ENCODE data around the gene KIF17. TPM values are rescaled to one million over a fixed set of nuclear protein-coding genes. Genes with fewer than 3 reads are reported as not detected.

The KIF17 gene
- total RNA-seq = 4.4 TPM

DNA sequence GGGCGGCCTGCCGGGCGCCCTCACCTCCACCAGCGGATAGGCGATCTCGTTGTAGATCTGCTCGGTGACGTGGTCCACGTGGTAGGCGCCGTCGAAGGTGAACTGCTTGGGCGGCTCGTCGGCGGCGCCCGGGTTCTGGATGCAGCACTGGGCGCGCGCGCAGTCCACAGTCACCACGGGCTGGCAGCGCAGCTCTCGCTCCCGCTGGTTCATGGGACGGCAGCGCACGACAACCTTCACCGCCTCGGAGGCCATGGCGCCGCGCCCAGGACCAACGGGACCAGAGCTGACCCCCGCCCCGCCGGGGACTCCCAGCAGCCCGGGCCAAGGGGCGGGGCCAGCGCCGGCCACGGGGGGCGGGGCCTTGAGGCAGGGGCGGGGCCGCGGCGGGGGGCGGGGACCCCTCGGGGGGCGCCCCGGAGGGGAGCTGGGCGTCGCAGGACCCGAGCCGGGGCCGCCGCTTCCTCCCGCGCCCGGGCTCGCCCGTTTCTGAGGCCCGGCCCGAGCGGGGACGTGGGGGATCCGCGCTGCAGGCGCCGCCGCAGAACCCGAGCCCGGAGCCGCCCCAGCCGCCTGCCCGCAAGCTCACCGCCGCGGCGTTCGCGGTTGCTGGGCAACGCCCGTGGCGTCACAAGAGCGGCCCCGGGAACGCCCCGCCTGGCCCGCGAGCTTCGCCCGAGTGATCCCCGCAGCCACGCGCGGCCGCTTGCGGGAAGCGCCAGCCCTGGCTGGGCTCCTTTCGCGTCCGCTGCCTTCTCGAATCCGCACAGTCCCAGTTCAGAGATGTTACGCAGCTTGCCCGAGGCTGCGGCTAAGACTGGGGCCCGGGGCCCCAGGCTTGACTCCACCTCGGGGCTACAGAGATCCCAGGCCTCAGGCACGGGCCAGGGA is at the start of gene KIF17:
Gene KIF17, minus strand, starts transcription at position 556 of the 891 bp plus-strand sequence. Its CDS starts 301 bp downstream, at position 255.
- peak; percentile 34 for DNase-seq

DNA sequence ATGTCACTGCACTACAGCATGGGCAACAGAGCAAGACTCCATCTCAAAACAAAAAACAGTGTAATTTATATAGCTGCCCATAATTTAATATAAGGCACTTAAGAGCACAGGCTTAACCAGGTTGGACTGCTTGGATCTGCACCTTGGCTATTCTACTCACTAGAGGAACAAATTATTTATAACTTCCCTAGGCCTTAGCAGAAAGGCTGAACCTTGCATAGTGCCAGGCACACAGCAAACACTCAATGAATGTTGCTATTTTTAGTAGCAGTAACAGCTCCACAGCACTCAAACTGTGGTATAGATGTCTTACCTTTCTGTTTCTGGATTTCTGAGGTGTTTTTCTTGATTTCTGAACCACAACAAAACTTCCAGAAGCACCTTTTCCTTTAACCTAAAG is 49.5 kb upstream of the KIF17 start:
- no peak for DNase-seq

- no peak for DNase-seq
These were observed 45.6 kb upstream of the KIF17 start for GRCh38 chr1:20763417-20763816.

- no peak for DNase-seq
These were observed 42.5 kb upstream of the KIF17 start for GRCh38 chr1:20760322-20760721.

DNA sequence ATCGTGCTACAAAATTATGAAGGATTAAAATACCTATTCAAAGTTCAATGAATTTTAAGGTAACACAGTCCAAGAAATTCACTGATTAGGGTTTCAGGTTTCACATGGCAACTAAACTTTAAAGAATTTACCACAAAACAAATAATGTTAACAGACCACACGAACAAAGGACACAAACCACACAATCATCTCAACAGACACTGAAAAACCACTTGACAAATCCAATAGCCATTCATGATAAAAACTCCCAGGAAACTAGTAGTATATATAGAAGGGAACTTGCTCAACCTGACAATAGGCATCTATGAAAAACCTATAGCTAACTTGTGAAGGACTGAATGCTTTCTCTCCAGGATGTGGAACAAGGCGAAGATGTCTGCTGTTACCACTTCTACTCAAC is 35.8 kb upstream of the KIF17 start:
- no peak for DNase-seq

DNA sequence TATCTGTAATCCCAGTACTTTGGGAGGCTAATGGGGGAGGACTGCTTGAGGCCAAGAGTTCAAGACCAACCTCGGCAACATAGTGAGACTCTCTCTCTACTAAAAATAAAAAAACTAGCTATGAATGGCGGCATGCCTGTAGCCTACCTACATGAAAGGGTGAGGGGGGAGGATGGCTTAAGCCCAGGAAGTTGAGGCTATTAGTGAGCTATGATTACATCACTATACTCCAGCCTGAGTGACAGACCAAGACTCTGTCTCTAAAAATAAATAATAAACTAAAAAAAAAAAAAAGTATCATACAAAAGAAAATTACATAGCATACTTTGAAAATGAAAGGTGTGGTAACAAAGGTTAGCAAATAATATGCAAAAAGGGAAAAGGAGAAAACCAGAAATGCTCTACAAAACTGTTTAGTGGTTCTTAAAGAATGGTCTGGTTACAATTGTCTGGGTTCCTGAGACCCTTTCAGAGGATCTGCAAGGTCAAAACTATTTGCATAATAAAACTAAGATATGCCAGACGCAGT is 33.7 kb upstream of the KIF17 start:
- no peak for DNase-seq

- no peak for DNase-seq
These were observed 24.9 kb upstream of the KIF17 start for GRCh38 chr1:20742671-20743070.

GRCh38 chr1:20740781-20741180 is 23.0 kb upstream of the KIF17 start:
- no peak for DNase-seq

DNA sequence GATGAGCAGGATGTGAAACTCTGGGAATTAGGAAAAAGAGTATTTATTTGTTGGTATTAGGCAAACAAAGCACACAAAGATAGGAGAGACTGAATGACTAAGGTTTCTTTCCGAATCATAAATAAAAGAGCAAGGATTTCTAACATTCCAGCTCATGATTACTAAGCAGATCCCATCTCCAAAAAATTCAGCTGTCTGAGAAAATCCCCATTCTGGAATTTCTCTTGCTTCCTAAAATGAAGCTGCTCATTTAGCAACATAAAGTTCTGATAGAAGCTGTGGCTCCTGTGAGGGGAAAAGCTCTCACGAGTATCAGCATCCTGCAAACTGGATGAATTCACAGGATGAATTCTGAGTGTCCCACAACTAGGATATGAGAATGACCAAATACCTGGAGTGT is 21.4 kb upstream of the KIF17 start:
- no peak for DNase-seq

DNA sequence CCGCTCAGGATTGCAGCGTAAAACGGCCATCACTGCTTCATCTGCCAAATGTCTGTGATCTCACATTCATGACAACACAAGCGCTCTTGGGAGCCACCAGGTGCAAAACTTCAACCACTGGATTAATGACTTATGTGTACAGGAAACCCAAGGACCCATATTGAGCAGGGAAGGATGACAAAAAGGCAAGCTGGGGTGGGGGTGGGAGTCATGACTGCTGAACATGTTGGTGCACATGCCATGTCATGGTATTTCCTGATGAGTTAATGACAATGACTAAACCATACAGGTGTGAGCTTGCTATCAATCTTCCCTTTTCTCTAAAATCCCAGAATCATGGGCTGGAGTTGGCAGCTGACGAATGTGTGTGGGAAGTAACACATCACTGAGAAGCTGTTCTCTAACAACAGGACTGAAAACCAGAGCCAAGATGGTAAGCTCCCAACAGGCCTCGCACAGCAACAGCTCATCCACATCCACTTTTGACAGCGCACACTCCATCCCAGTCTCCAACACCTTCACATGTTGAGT is 17.8 kb upstream of the KIF17 start:
- peak; percentile 67 for DNase-seq

DNA sequence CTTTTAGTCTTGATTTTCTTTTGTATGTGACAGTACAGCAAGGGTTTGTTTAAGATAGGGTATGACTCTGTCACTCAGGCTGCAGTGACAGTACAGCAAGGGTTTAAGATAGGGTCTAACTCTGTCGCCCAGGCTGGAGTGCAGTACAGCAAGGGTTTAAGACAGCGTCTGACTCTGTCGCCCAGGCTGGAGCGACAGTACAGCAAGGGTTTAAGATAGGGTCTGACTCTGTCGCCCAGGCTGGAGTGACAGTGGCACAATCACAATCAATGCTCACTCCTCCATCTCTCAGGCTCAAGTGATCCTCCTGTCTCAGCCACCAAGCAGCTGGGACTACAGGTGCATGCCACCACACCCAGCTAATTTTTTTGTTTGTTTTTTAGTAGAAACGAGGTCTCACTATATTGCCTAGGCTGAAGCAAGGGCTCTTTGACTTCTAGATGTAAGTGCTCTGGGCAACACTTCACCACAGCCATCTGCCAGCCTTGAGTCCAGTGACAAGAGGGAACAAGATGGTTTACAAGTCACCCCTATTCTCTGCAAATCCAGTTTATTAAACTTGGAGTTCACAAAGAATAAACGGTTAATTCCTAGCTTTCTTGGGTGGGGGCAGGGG is 15.7 kb upstream of the KIF17 start:
- no peak for DNase-seq

DNA sequence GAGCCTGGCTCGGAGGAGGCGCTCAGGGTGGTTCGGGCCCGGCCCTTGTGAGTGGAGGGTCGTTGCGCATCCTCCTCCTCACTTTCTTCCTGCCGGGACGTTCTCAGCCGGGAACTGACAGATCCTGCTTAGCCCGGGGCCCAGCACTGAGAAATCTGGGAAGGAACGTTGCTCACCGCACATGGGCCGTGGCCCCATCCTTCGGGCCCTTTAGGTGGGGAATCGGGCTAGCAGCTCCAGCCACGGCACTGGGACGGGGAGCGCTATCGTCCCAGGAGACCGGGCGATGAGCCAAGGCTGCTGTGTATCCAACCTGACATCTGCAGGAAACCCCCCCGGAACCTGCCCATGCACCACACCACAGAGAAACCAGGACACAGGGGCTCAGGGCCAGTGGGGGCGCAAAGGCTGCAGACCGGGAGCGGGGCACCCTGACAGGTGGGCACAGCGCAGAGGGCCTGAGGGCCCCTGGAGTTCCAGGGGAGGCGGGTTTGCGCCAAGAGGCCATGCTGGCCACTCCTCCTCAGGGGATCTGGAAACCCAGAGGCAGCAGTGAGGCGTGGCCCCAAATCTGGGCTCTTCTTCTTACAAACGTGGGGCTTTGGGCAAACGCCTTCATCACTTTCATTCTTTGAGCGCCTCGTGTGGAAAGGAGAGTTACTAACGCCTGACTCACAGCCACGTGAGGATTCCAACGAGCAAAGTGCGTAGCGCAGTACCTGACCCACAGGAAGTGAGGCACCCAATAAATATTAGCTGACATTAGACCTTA is 15.0 kb upstream of the KIF17 start, which contains the start of gene SH2D5:
Gene SH2D5, minus strand, starts transcription at position 116 of the 772 bp plus-strand sequence. CDS start 4,659 bp downstream, outside the sequence.
- peak; percentile 77 for DNase-seq

GRCh38 chr1:20732071-20732587 is 14.3 kb upstream of the KIF17 start:
- DNase-seq = peak; percentile 63

DNA sequence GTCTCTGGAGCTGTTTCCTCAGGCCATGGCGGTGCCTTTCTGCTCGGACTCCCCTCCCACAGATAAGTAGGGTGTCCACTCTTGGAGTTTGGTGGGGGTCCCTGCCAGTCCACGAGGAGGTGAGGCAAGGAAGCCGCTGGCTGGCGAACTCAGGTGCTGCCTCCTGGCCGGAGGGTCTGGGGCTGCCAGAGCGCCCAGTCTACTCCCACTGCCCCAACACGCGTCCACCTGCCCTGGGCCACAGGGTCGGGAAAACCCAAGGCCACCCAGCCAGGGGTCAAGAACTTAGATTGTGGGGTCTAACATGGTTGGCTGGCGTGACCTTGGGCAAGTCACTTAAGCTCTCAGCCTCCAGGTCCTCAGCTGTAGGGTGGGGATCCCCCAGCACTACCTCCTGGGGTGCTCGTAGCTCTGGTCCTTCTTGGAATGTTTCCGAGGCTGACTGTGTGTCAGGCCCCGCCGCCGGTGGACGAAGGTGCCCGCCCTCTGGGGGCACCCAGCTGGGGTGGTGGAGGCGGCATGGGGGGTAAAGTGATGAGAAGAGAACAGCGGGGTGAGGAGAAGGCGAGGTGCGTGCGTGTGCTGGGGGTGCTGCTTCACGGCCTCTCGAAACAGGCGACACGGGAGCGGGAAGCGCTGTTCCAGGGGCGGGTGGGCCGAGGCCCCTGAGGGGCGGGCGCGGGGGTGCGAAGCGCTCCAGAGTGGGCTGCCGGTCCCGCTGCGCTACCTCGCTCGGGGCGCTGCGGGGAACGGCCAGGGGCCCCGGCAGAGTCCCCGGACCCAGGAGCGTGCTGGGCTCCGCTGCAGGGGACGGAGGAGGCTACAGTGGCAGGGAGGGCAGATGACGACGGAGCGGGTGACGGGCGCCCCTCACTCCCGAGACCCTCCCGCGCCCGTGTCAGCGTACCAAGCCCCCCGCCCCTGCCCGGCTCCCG is 13.5 kb upstream of the KIF17 start:
- DNase-seq = no peak

DNA sequence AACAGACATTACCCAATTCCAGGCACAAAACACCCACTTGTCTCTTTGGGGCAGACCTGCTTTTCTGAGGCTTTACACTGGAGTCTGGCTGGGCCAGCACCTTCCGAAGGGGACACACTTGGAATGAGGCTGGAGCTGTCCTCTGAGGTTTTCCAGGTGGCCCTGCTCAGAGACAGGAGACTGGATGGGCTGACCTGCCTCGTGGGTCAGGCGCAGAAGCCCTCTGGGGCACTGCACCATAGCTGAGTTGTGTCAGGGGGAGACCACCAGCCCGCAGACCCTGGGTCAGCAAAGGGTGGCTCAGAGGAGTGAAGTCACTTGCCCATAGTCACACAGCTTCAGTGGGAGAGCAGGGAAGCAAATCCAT is 12.9 kb upstream of the KIF17 start:
- no peak for DNase-seq

- DNase-seq = no peak
These were observed 12.3 kb upstream of the KIF17 start for GRCh38 chr1:20729990-20730689.

- no peak for DNase-seq
These were observed 11.5 kb upstream of the KIF17 start for GRCh38 chr1:20729155-20729931.

DNA sequence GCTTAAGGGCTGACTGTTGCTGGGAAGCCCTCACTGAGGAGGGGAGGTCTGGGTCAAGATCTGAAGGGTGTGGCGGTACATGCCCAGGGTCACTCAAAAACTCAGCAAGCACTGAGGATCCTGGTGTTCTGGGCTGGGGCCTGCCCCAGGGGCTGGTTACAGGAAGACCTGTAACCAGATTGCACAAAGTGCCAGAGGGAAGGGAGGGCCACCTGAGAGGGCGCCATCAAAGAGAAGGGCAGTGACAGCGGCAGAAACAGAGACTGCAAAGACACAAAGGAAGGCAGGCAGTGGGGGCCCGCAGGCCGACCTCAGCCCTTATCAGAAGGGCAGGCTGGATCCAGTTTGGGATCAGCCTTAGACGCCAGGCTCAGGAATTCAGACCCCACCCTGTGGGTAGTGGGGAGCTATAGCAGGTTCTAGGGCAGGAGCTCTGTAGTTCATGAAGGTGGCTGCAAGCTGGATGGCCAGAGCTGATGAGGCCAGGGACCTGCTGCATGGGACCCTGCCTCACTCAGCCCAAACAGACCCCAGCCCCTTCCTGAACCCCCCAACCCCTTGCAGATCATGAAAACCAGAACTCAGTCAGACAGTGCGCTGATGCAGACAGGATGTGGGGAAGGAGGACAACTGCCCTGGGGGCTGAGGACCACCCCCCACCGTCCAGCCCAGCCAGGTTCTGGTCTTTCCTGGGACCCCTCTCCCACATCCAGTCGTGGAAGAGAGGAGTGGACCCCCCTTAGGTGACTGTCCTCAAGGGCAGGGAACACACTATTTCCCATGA is 10.8 kb upstream of the KIF17 start:
- DNase-seq = no peak

Measured in occipital lobe (tissue), 2 donors.